Measurements from ENCODE around the gene OR56A3. TPM values are rescaled to one million over a fixed set of nuclear protein-coding genes. Genes with fewer than 3 reads are reported as not detected.

OR56A3 gene
- total RNA-seq = not detected
- polyA plus RNA-seq (2013, experiment 1 of 2) = not detected
- polyA plus RNA-seq (2013, experiment 2 of 2) = not detected
- long read RNA-seq, experiment 1 = 0 reads
- long read RNA-seq, experiment 2 = 0 reads
- long read RNA-seq, experiment 3 = 0 reads
- long read RNA-seq, experiment 4 = 0 reads

- Mint-ChIP-seq H3K4me3 (no peak within 1 kb of the TSS), H3K27ac (no peak within 1 kb of the TSS), H3K36me3 (ENCODE audit: low read depth) (no peaks in the 10 kb centered on the region), H3K4me1 (no peaks in the 10 kb centered on the region), H3K27me3 (ENCODE audit: insufficient read depth) (no peaks in the 10 kb centered on the region), H3K9me3 (peaks cover 9% of the 10 kb centered on the region)
- H3K4me1 ChIP-seq (ENCODE audit: control insufficient read depth, insufficient read depth, low read length) = no peaks in the 10 kb centered on the region
- H3K27ac ChIP-seq (ENCODE audit: low read depth, low read length) = no peak within 1 kb of the TSS
- H3K9me3 ChIP-seq (ENCODE audit: control insufficient read depth, low read length) = no peaks in the 10 kb centered on the region
- WGBS, 2 experiments (ENCODE audit: insufficient coverage in 1 of 2, insufficient read length in 1 of 2) = 93 to 100% methylated on average over 1 to 3 of the region's 3 CpGs
- no peaks in the 10 kb centered on the region for H3K36me3 ChIP-seq (ENCODE audit: control insufficient read depth, insufficient read depth, low read length)
- H3K9ac ChIP-seq (ENCODE audit: extremely low read depth, low read length, poor library complexity, severe bottlenecking) = no peak within 1 kb of the TSS
- H3K27me3 ChIP-seq (ENCODE audit: control insufficient read depth, insufficient read depth, low read length, poor library complexity, severe bottlenecking) = no peaks in the 10 kb centered on the region
- DNase-seq = no peak
- H3K4me3 ChIP-seq (ENCODE audit: low read length) = no peak within 1 kb of the TSS
- TF ChIP-seq CTCF (conservative IDR thresholded peaks at IDR 0.05) = no peak
These were observed at the start of gene OR56A3 for GRCh38 chr11:5941951-5942350. Gene OR56A3 (plus strand): TSS chr11:5942251. CDS start chr11:5947347, 5,096 bp downstream.

- H3K4me3 ChIP-seq (ENCODE audit: low read length) = no peak within 1 kb of the TSS
- Mint-ChIP-seq H3K27me3 (ENCODE audit: insufficient read depth) (no peaks in the 10 kb centered on the region), H3K27ac (no peak within 1 kb of the TSS), H3K9me3 (no peaks in the 10 kb centered on the region), H3K4me1 (no peaks in the 10 kb centered on the region), H3K36me3 (ENCODE audit: low read depth) (no peaks in the 10 kb centered on the region), H3K4me3 (no peak within 1 kb of the TSS)
- H3K36me3 ChIP-seq (ENCODE audit: control insufficient read depth, insufficient read depth, low read length) = no peaks in the 10 kb centered on the region
- H3K9ac ChIP-seq (ENCODE audit: extremely low read depth, low read length, poor library complexity, severe bottlenecking) = no peak within 1 kb of the TSS
- DNase-seq = no peak
- 83 to 94% methylated on average over 1 to 3 of the region's 3 CpGs for WGBS, 2 experiments (ENCODE audit: insufficient coverage in 1 of 2, insufficient read length in 1 of 2)
- H3K27ac ChIP-seq (ENCODE audit: low read depth, low read length) = no peak within 1 kb of the TSS
- H3K9me3 ChIP-seq (ENCODE audit: control insufficient read depth, low read length) = no peaks in the 10 kb centered on the region
- no peaks in the 10 kb centered on the region for H3K4me1 ChIP-seq (ENCODE audit: control insufficient read depth, insufficient read depth, low read length)
- no peaks in the 10 kb centered on the region for H3K27me3 ChIP-seq (ENCODE audit: control insufficient read depth, insufficient read depth, low read length, poor library complexity, severe bottlenecking)
- no peak for TF ChIP-seq CTCF (conservative IDR thresholded peaks at IDR 0.05)
These were observed 49.1 kb upstream of the OR56A3 start, which contains the start of gene OR52E5 for GRCh38 chr11:5892908-5893307. Gene OR52E5 (plus strand): TSS chr11:5893208. CDS start chr11:5900777, 7,569 bp downstream.

GRCh38 chr11:5899534-5899933 lies 42.5 kb upstream of the OR56A3 start:
- no peaks in the 10 kb centered on the region for H3K36me3 ChIP-seq (ENCODE audit: control insufficient read depth, insufficient read depth, low read length)
- WGBS, 2 experiments (ENCODE audit: insufficient coverage in 1 of 2, insufficient read length in 1 of 2) = 73 to 83% methylated on average over 2 of the region's 2 CpGs
- no peak overlapping the region for H3K4me3 ChIP-seq (ENCODE audit: low read length)
- DNase-seq = no peak
- Mint-ChIP-seq H3K9me3 (peaks cover 3% of the 10 kb centered on the region), H3K27me3 (ENCODE audit: insufficient read depth) (no peaks in the 10 kb centered on the region), H3K4me3 (no peak overlapping the region), H3K27ac (no peak overlapping the region), H3K36me3 (ENCODE audit: low read depth) (no peaks in the 10 kb centered on the region), H3K4me1 (no peaks in the 10 kb centered on the region)
- H3K27me3 ChIP-seq (ENCODE audit: control insufficient read depth, insufficient read depth, low read length, poor library complexity, severe bottlenecking) = no peaks in the 10 kb centered on the region
- H3K27ac ChIP-seq (ENCODE audit: low read depth, low read length) = no peak overlapping the region
- H3K9me3 ChIP-seq (ENCODE audit: control insufficient read depth, low read length) = no peaks in the 10 kb centered on the region
- H3K9ac ChIP-seq (ENCODE audit: extremely low read depth, low read length, poor library complexity, severe bottlenecking) = no peak overlapping the region
- H3K4me1 ChIP-seq (ENCODE audit: control insufficient read depth, insufficient read depth, low read length) = no peaks in the 10 kb centered on the region
- no peak for TF ChIP-seq CTCF (conservative IDR thresholded peaks at IDR 0.05)

All from endodermal cell (in vitro differentiated cells).